Activated B cell treated with CpG ODN at 0.5 μM for 24 hours (primary cell): ENCODE data around the gene GPS2. TPM values are rescaled to one million over a fixed set of nuclear protein-coding genes. Genes with fewer than 3 reads are reported as not detected.

Source experiments
- ATAC-seq: fragments of 200-7000 bp; cut with Tn5 transposase; one replicate; pipeline ENCODE4 v1.10.0; 2021; ENCODE audit warnings: low read depth, mild to moderate bottlenecking, moderate library complexity
- CTCF ChIA-PET: fragments of 350-600 bp; sonication (Branson Sonifier 250); formaldehyde crosslinking; loops from one replicate; lab custom pipeline; 2021; ENCODE audit warnings: antibody characterized with exemption; lab: Charles Lee
- POLR2A ChIA-PET: fragments of 350-600 bp; sonication (Branson Sonifier 250); formaldehyde crosslinking; loops from one replicate; lab custom pipeline; 2021; ENCODE audit warnings: antibody characterized with exemption; lab: Charles Lee
- DNase-seq: peaks from one replicate; pipeline ENCODE4 v3.0.0; 2022
- H3K27ac Mint-ChIP-seq: one replicate; pipeline ENCODE4 v1.8.0; 2020; ENCODE audit warnings: mixed read lengths
- H3K27me3 Mint-ChIP-seq: one replicate; pipeline ENCODE4 v1.8.0; 2021; ENCODE audit warnings: mixed read lengths
- H3K36me3 Mint-ChIP-seq: one replicate; pipeline ENCODE4 v1.8.0; 2021; ENCODE audit warnings: low read depth, mixed read lengths
- H3K4me1 Mint-ChIP-seq: one replicate; pipeline ENCODE4 v1.8.0; 2021; ENCODE audit warnings: mixed read lengths
- H3K4me3 Mint-ChIP-seq: one replicate; pipeline ENCODE4 v1.8.0; 2020; ENCODE audit warnings: mild to moderate bottlenecking, mixed read lengths
- H3K9me3 Mint-ChIP-seq: one replicate; pipeline ENCODE4 v1.8.0; 2020; ENCODE audit warnings: mixed read lengths
- CTCF ChIP-seq: fragments of 200-600 bp; IDR thresholded peaks from one replicate; pipeline ENCODE4 v1.8.0; 2022; ENCODE audit warnings: antibody characterized with exemption, mild to moderate bottlenecking
- intact Hi-C: fragments of 100-400 bp; cut with micrococcal nuclease; formaldehyde crosslinking; loops from one replicate; pipeline ENCODE4 v1.15.1; 2024
- total RNA-seq: library from RNA; stranded (reverse); gene quantifications from 2 replicates; pipeline ENCODE4 v1.2.3, GENCODE V29; 2022

Gene GPS2
- total RNA-seq, 1 donor from 2014 or later, result 105 TPM

- POLR2A ChIA-PET, result interaction anchor here (0.6 to 3.8 kb wide), 16 partner anchors 9 to 371 kb away, joined by 3 to 52 read pairs (median 5); partner anchors contain the start of genes ACAP1, MPDU1, NEURL4 and POLR2A
- Mint-ChIP-seq H3K4me3 (peak overlapping the region; percentile 89), H3K27me3 (no peaks in the 10 kb centered on the region), H3K4me1 (peaks cover 46% of the 10 kb centered on the region), H3K36me3 (peaks cover 66% of the 10 kb centered on the region), H3K9me3 (no peaks in the 10 kb centered on the region), H3K27ac (peak overlapping the region; percentile 87)
- intact Hi-C loops, result loop anchor here (1.0 kb wide), 2 partner anchors 8 to 14 kb away; partner anchors contain the start of genes EIF5A and NEURL4
- CTCF ChIA-PET, result interaction anchor here (1.0 to 1.3 kb wide), 4 partner anchors 9 to 270 kb away, joined by 3 to 4 read pairs (median 3); partner anchors contain the start of gene NEURL4
- TF ChIP-seq CTCF, result no peak
- DNase-seq (no peak), ATAC-seq (no peak)
Measured at GRCh38 chr17:7315570-7316235, 543 bp upstream of the GPS2 start.

- ChIA-PET POLR2A (interaction anchor here (0.7 to 3.8 kb wide), 14 partner anchors 16 to 373 kb away, joined by 3 to 34 read pairs (median 4); partner anchors contain the start of genes ACAP1, MPDU1, NEURL4 and PLSCR3), CTCF (interaction anchor here (1.1 to 2.8 kb wide), 4 partner anchors 8 to 22 kb away, joined by 3 to 12 read pairs (median 4); partner anchors contain the start of gene ACAP1)
- no peak for TF ChIP-seq CTCF
- no peaks in the 10 kb centered on the region for H3K9me3 Mint-ChIP-seq
- H3K4me1 Mint-ChIP-seq, result peaks cover 62% of the 10 kb centered on the region
- ATAC-seq, result no peak
- intact Hi-C loops, result no loop called here
- no peak for DNase-seq
- H3K36me3 Mint-ChIP-seq, result peaks cover 74% of the 10 kb centered on the region
- H3K4me3 Mint-ChIP-seq, result peak overlapping the region; percentile 85
- H3K27ac Mint-ChIP-seq, result peak overlapping the region; percentile 85
- no peaks in the 10 kb centered on the region for H3K27me3 Mint-ChIP-seq
Measured at GRCh38 chr17:7313890-7314718, 1.1 kb downstream of the GPS2 start.

- intact Hi-C loops, result no loop called here
- POLR2A ChIA-PET, result interaction anchor here (1.2 to 3.8 kb wide), 9 partner anchors 11 to 373 kb away, joined by 3 to 34 read pairs (median 5); partner anchors contain the start of genes ACAP1, MPDU1, NEURL4 and SLC2A4
- H3K9me3 Mint-ChIP-seq, result no peaks in the 10 kb centered on the region
- peaks cover 66% of the 10 kb centered on the region for H3K4me1 Mint-ChIP-seq
- CTCF ChIA-PET, result interaction anchor here (0.8 to 2.8 kb wide), 5 partner anchors 8 to 24 kb away, joined by 3 to 12 read pairs (median 4); partner anchors contain the start of gene ACAP1
- H3K27ac Mint-ChIP-seq, result peak overlapping the region; percentile 85
- no peaks in the 10 kb centered on the region for H3K27me3 Mint-ChIP-seq
- H3K36me3 Mint-ChIP-seq, result peaks cover 75% of the 10 kb centered on the region
- TF ChIP-seq CTCF, result no peak
- no peak for DNase-seq
- peak overlapping the region; percentile 85 for H3K4me3 Mint-ChIP-seq
- ATAC-seq, result no peak
Measured at GRCh38 chr17:7313088-7313889, 1.9 kb downstream of the GPS2 start.

GRCh38 chr17:7312432-7313087, 2.6 kb downstream of the GPS2 start:
- ATAC-seq, result no peak

More at GRCh38 chr17:7312432-7313087, 2.6 kb downstream of the GPS2 start:
- no peak for DNase-seq
- no peak for TF ChIP-seq CTCF
- Mint-ChIP-seq H3K27ac (peak overlapping the region; percentile 85), H3K9me3 (no peaks in the 10 kb centered on the region), H3K4me1 (peaks cover 66% of the 10 kb centered on the region), H3K4me3 (peak overlapping the region; percentile 19), H3K36me3 (peaks cover 69% of the 10 kb centered on the region), H3K27me3 (no peaks in the 10 kb centered on the region)
- ChIA-PET POLR2A (interaction anchor here (0.6 to 3.8 kb wide), 8 partner anchors 12 to 373 kb away, joined by 3 to 34 read pairs (median 6); partner anchors contain the start of genes ACAP1, NEURL4 and SLC2A4), CTCF (interaction anchor here (0.8 to 2.8 kb wide), 4 partner anchors 9 to 25 kb away, joined by 3 to 12 read pairs (median 4); partner anchors contain the start of gene ACAP1)
- intact Hi-C loops, result no loop called here
